Hippocampal formation (tissue), 2 donors: ENCODE results near the gene CXCL5.
"Not testable (repeated sequence)": the region's sequence is repeated elsewhere in the genome, so short reads cannot be mapped to it uniquely, and the experiment has no call there.

ENCODE experiments used
- DNase-seq, 2 donors: peaks; one replicate each; lab custom pipeline; 2025; lab: John Stamatoyannopoulos, UW

The CXCL5 gene

DNA sequence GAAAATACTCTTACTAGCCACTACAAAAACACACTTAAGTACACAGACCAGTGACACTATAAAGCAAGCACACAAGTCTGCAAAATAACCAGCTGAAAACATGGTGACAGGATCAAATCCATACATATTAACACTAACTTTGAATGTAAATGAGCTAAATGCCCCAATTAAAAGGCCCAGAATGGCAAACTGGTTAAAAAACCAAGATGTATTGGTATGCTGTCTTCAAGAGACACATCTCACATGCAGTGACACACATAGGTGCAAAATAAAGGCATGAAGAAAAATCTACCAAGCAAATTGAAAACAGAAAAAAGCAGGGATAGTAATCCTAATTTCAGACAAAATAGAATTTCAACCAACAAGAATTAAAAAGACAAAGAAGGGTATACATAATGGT lies 27.5 kb downstream of the CXCL5 start:
- no peak for DNase-seq

DNA sequence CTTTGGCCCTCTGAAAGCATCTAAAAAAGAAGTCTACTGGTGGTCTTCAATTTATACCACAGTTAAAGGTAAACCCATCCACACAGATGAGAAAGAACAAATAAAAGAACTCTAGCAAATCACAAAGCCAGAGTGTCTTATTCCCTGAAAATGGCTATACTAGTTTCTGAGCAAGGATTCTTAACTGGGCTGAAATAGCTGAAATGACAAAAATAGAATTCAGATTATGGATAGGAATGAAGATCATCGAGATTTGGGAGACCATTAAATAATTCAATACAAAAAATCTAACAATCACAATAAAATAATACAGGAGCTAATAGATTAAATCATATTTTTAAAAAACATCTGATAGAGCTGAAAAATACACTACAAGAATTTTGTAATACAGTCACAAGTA lies 28.5 kb downstream of the CXCL5 start:
- no peak for DNase-seq

DNA sequence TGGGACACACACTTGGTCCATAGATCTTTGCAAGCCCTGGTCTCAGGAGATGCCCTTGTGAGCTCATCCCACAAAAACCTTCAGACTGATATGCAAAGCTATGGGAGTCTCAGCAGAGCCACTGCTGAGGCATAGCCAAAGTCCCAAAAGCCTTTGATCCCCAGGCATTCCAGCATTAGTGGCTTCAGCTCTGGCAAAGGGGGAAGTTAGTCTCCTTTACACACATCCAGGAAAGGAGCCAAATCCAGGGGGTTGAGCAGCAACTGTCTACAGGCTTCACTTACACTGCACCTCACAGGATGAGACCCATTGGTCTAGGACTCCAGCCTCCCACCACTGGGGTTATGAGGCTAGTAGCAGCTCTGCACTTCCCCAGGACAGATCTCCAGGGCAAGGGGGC lies 30.6 kb downstream of the CXCL5 start:
- no peak for DNase-seq

DNA sequence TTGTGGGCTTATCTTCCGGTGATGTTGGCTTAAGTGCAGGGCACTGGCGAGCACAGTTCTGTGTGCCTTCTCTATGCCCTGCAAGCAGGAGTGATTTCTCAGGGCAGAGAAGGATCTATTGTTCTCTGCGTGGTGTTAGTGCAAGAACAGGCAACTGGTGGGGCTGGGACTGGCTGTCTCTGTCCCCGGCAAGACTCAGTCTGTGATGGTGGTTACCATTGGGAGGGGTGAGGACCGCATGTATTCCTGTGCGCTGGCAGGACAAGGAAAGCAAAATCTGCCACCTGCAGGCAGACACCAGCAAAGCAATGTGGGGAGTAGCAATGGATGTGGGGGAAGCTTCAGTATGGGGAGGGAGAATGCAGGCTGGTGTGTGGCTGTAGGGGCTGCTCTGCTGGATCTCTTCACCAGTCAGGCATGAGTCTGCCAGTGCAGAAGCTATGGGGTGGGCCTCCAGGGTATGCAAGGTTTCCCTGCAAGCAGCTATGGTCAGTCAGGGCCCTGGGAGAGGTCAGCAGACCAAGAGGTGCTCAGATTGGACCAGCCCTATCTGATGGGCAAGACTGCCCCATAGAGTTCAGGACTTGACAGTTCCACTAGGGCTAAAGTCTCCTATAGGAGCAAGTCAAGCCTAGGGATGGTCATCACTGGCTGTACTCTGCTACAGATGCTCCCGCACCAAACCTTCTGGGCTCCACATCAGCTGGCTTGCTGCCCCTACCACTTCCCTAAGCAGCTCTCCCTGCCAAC lies 33.4 kb downstream of the CXCL5 start:
- DNase-seq, result no peak

DNA sequence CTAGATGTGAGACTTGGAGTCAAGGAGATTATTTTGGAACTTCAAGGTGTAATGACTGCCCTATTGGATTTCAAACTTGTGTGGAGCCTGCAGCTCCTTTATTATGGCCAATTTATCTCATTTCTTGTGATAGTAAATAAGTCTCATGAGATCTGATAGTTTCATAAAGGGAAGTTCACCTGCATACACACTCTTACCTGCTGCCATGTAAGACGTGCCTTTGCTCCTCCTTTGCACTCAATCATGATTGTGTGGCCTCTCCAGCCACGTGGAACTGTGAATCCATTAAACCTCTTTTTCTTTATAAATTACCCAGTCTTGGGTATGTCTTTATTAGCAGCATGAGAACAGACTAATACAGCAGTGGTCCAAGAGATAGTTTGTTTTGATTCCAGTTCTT lies 35.8 kb downstream of the CXCL5 start:
- DNase-seq, result no peak

DNA sequence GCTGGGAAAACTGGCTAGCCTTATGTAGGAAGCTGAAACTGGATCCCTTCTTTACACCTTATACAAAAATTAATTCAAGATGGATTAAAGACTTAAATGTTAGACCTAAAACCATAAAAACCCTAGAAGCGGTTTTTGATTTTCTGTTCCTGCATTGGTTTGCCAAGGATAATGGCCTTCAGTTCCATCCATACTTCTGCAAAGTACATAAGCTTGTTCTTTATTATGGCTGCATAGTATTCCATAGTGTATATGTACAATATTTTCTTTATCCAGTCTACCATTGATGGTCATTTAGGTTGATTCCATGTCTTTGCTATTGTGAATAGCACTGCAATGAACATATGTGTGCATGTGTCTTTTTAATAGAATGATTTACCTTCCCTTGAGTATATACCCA lies 39.4 kb downstream of the CXCL5 start:
- not testable (repeated sequence) for DNase-seq

DNA sequence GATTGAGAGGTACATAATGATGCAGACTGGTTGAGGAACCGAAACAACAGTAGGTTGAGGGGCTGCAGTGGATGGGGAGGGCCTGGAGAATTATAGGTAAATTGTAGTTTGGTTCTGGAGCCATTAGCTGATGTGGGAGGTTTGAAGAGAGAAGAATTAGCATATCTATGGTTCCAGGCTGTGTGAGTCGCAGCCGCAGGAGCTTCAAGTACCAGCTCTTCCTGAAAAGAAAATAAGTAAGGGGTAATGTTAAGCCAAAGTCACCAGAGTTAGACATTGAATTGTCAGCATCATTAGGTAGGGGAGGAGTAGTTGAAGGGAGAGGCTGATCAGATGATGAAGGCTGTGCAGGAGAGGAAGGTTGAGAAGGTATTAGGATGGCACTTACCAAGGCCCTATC lies 46.1 kb downstream of the CXCL5 start:
- no peak for DNase-seq

DNA sequence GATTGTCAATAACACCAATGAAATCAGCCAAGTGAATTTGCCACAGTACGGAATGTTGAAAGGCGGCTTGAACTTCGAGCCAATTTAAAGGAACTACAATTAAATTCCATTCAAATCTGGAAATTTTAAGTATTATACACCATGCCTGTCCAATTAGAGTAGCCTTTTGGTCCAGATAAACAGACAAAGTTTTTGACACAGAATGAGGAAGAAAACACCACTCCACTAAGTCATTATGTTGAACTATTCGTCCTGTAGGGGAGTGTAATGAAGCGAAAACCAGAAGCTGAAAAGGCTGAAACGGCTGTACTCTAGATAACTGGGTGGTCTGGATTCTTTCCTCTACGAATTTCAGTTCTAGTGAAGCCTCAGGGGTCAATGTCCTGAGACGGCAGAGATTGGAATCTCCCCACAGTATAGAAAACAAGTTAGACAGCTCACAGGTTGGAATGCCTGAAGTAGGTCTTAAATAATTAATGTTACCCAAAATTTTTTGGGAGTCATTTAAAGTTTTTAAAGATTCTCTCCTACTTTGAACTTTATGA lies 48.0 kb downstream of the CXCL5 start:
- DNase-seq, result not testable (repeated sequence)

DNA sequence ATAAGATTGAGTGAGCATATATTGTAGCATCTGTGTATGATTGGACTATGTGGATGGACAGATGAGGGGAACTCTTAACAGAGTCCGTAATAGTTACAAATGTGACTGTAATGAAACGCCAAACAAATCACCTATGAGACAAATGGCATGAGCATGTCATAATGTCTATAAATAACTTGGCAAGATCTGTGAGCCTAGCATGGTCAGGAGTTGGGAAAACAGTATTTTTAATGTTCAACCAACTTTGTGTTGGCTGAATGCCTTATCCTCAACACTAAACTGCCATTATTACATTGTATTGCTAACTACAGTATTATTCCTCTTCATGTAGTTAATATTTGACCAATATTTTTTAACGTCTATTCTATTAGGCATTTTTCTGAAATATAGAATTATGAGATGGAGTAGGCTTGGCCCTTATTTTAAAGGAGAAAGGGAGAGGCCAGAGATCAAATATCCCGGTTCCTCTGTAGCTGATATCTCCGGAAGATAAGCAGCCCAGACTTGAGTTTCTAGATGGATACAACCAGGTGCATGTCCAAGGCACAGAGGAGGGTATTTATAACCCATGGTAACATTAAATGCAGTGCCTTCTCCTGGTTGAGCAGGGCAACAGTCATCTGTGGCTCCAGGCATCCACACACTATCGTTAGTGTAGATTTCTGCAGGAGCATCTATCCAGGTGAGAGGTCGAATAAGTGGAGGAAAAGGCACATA lies 49.3 kb downstream of the CXCL5 start:
- DNase-seq, result no peak

DNA sequence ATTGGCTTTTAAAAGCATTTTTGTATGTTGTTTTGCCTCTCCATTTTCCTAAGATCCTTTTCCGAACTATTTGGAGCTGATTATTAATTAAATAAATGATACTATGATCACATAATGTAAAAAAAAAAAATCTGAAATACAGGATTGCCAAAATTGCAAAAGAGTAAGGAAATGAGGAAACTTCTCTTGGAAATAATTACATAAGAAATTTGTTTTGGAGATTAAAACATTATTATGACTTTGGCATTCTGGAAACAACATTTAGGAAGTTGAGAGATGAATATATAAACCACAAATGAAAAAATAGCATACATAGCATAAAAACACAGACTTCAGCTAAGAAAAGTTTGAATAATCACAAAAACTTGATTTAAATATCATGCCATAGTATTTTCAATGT lies 50.2 kb downstream of the CXCL5 start:
- DNase-seq, result no peak

DNA sequence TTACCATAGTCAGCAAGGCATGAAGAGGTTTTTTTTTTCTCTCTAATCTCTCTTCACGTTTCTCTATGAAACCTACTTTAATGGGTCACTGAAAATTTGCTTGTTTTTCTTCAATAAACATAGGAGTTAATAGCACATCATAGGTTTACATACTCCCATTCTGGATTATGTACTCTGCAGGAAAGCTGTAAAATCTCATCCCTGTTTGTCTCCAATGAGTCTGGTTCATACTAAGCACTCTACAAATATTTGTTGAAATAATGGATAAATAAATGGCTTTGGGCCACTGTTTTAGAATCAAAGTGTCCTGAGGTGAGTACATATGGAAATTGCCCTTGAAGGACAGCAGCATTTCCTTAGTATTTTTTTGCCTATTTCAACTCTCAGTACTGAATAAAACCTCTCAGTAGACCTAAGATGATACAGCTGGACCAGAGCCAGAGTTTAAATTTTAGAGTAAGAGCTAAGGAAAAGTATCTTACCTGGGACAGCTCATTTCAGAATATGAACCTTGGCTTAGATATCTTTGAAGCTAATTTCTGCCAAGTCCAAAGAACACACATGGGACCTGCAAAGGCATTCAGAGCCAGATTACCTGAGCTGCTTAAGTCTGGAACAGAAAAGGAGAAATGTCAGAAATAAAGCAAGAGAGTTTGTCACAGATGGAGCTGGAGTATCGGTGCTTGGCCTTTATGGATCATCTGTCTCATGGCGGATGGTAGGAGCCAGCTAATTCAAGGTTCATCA lies 51.1 kb downstream of the CXCL5 start:
- DNase-seq, result no peak

DNA sequence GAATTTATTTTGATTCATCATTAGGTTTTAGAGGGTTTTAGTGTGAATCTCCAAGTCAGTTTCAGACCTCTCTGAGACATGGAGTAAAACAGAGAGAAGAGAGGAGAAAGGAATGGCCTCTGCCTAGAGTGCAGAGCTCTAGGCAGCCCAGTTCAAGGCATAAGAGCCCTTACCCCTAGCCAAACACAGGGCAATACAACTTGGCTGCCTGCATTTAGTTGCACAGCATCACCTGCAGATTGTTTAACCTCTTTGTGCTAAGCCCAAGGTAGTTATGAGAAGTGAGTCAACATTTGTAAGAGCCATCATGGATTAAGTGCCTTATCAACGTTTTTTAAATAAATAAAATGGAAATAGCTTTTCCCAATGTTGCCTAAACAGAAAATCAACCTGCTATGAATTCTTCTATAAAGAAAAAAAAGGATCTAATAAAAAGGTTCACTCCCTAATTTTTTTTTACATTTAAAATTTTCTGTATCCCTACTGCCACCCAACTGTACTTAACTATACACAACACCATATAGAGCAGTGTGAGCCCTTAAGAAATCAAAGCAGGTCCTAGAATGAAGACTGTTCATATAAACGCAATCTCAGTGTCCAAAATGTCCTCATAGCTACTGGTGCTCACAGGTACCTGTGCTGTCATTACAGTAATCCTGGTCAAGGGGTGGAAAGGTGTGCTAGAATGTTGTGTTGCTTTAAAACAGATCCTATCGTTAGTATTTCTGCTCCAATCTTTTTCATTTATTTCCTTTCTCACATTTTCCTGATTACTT lies 52.6 kb downstream of the CXCL5 start:
- no peak for DNase-seq
